Transverse colon (tissue), 4 donors: ENCODE results near the gene KCNT1. TPM values are rescaled to one million over a fixed set of nuclear protein-coding genes. Genes with fewer than 3 reads are reported as not detected.

ENCODE experiments used
- DNase-seq: peaks from one replicate; pipeline ENCODE4 v3.0.0-alpha.2; 2019
- H3K27ac ChIP-seq, 4 donors: fragments of 200-600 bp; sonication (generic); 2 replicates each; pipeline ENCODE4 v1.5.1; 2016 to 2018; ENCODE audit warnings: inconsistent platforms in 4 of 4
- H3K27me3 ChIP-seq: fragments of 200-600 bp; sonication (generic); 2 replicates; pipeline ENCODE4 v1.5.1; 2017; ENCODE audit warnings: inconsistent platforms
- H3K36me3 ChIP-seq, 4 donors: fragments of 200-600 bp; sonication (generic); 2 replicates each; pipeline ENCODE4 v1.5.1; 2017 to 2019; ENCODE audit warnings: inconsistent platforms in 4 of 4
- H3K4me1 ChIP-seq, 4 donors: fragments of 200-600 bp; sonication (generic); 2 replicates each; pipeline ENCODE4 v1.5.1; 2017 to 2020; ENCODE audit warnings: inconsistent platforms in 4 of 4
- H3K4me3 ChIP-seq, 4 donors: fragments of 200-600 bp; sonication (generic); 1 replicate in 1 of 4; 2 replicates in 3 of 4; pipeline versions ENCODE4 v1.5.1 to v1.6.1; 2017 to 2019; ENCODE audit warnings: inconsistent platforms in 4 of 4
- H3K9me3 ChIP-seq, 2 donors: fragments of 200-600 bp; sonication (generic); 2 replicates each; pipeline ENCODE4 v1.5.1; 2017 to 2019; ENCODE audit warnings: inconsistent platforms in 2 of 2
- CTCF ChIP-seq, 5 experiments: fragments of 200-600 bp in 3 of 5; fragments of 450-650 bp in 2 of 5; sonication (generic) in 3 of 5; IDR thresholded peaks; 1 replicate in 2 of 5; 2 replicates in 3 of 5; pipeline ENCODE4 v1.5.1; 2016 to 2017; ENCODE audit warnings: antibody characterized with exemption in 5 of 5, inconsistent platforms in 3 of 5, mild to moderate bottlenecking in 2 of 5, moderate library complexity in 1 of 5
- EP300 ChIP-seq: sonication (generic); formaldehyde crosslinking; IDR thresholded peaks from one replicate; pipeline ENCODE4 v1.6.1; 2017; ENCODE audit warnings: antibody characterized with exemption, low read depth
- POLR2A ChIP-seq: fragments of 450-650 bp; IDR thresholded peaks from one replicate; pipeline ENCODE4 v1.6.1; 2016; ENCODE audit warnings: antibody characterized with exemption, mild to moderate bottlenecking, moderate library complexity
- POLR2AphosphoS5 ChIP-seq, 3 donors: sonication (generic); formaldehyde crosslinking; IDR thresholded peaks; one replicate each; pipeline ENCODE4 v1.6.1; 2016; ENCODE audit warnings: antibody characterized with exemption in 3 of 3
- WGBS, 2 donors: methylation state at CpG; one replicate each; pipeline ENCODE4 v1.1.5; 2018; ENCODE audit warnings: low coverage in 1 of 2; 5-methylcytosine and 5-hydroxymethylcytosine counted together
- in situ Hi-C, 4 donors: fragments of 200-750 bp; cut with MboI; loops; one replicate each; pipeline versions ENCODE4 v1.15.0 to v1.15.1; 2017; ENCODE audit warnings: low sequenced_read_pairs in 3 of 4, low pct_ligation_motif_present in 1 of 4, low pct_unique_long_range_greater_than_20kb in 1 of 4
- intact Hi-C: fragments of 100-400 bp; cut with DNase I; formaldehyde crosslinking; loops from one replicate; pipeline ENCODE4 v1.15.1; 2023; ENCODE audit warnings: low total_unique reads
- total RNA-seq, 4 donors: library from RNA; depleted of rRNA; stranded (reverse); fragments of >200 nt; gene quantifications; one replicate each; pipeline ENCODE4 v1.1.0, GENCODE V29; 2016

Gene KCNT1
- total RNA-seq, 4 donors from 2014 or later = 0.14 TPM; not detected in 3

- TF ChIP-seq CTCF (IDR thresholded peaks at IDR 0.05) = no peak
- H3K36me3 ChIP-seq = no peaks in the 10 kb centered on the region
- peaks cover 17% of the 10 kb centered on the region for H3K27me3 ChIP-seq
- WGBS, 2 donors = 77 to 80% methylated on average over 3 to 16 of the region's 16 CpGs
- H3K4me1 ChIP-seq = no peaks in the 10 kb centered on the region
- H3K4me3 ChIP-seq = no peak overlapping the region
- intact Hi-C loops (no loop called here), in situ Hi-C loops (no loop called here)
- no peak overlapping the region for H3K27ac ChIP-seq
- DNase-seq = no peak
- no peaks in the 10 kb centered on the region for H3K9me3 ChIP-seq
Measured at GRCh38 chr9:135680056-135680455, 21.9 kb upstream of the KCNT1 start.

GRCh38 chr9:135681161-135681560 is 20.8 kb upstream of the KCNT1 start:
- H3K36me3 ChIP-seq = no peaks in the 10 kb centered on the region
- no peak for DNase-seq
- H3K4me1 ChIP-seq = no peaks in the 10 kb centered on the region
- intact Hi-C loops (no loop called here), in situ Hi-C loops (no loop called here)
- TF ChIP-seq EP300 = no peak
- no peak for TF ChIP-seq POLR2AphosphoS5 (IDR thresholded peaks at IDR 0.05)
- TF ChIP-seq CTCF (IDR thresholded peaks at IDR 0.05) = no peak
- no peak for TF ChIP-seq POLR2A
- H3K27ac ChIP-seq = no peak overlapping the region
- no peak overlapping the region for H3K4me3 ChIP-seq
- WGBS, 2 donors = 83 to 84% methylated on average over 2 to 5 of the region's 5 CpGs
- peaks cover 17% of the 10 kb centered on the region for H3K27me3 ChIP-seq
- H3K9me3 ChIP-seq = no peaks in the 10 kb centered on the region

- Histone ChIP-seq H3K9me3 (no peaks in the 10 kb centered on the region), H3K36me3 (no peaks in the 10 kb centered on the region), H3K27ac (no peak overlapping the region), H3K4me1 (no peaks in the 10 kb centered on the region), H3K27me3 (peaks cover 17% of the 10 kb centered on the region), H3K4me3 (no peak overlapping the region)
- DNase-seq = no peak
- in situ Hi-C loops = no loop called here
- 0 to 71% methylated on average over 2 to 15 of the region's 15 CpGs for WGBS, 2 donors
- intact Hi-C loops = no loop called here
- TF ChIP-seq EP300 (no peak), CTCF (IDR thresholded peaks at IDR 0.05) (no peak), POLR2AphosphoS5 (IDR thresholded peaks at IDR 0.05) (no peak), POLR2A (no peak)
Measured at GRCh38 chr9:135683401-135684034, 18.5 kb upstream of the KCNT1 start.

GRCh38 chr9:135684691-135685090 is 17.3 kb upstream of the KCNT1 start:
- WGBS, 2 donors = 55% methylated on average over 17 of the region's 17 CpGs; no CpG with 5 or more reads in 1 of the 2 donors
- H3K27ac ChIP-seq = no peak overlapping the region
- H3K9me3 ChIP-seq = no peaks in the 10 kb centered on the region
- in situ Hi-C loops = no loop called here
- no peaks in the 10 kb centered on the region for H3K4me1 ChIP-seq
- no peaks in the 10 kb centered on the region for H3K36me3 ChIP-seq
- no peak overlapping the region for H3K4me3 ChIP-seq
- peaks cover 17% of the 10 kb centered on the region for H3K27me3 ChIP-seq
- no peak for TF ChIP-seq POLR2A
- TF ChIP-seq POLR2AphosphoS5 (IDR thresholded peaks at IDR 0.05) = no peak
- TF ChIP-seq EP300 = no peak
- no peak for TF ChIP-seq CTCF (IDR thresholded peaks at IDR 0.05)
- no peak for DNase-seq
- intact Hi-C loops = no loop called here
